Upper lobe of left lung (tissue), 6 donors: ENCODE data around the gene MGMT. TPM values are rescaled to one million over a fixed set of nuclear protein-coding genes. Genes with fewer than 3 reads are reported as not detected.
A peak's percentile ranks its signal among the peaks of the same experiment; 100 is the strongest.

Experiments used
- ATAC-seq, 2 donors: fragments of 200-7000 bp; cut with Tn5 transposase; one replicate each; pipeline ENCODE4 v1.9.1; 2022; ENCODE audit warnings: mild to moderate bottlenecking in 2 of 2, moderate library complexity in 2 of 2; ENCODE audit not compliant: low FRiP score in 2 of 2
- DNase-seq, 2 donors: peaks; one replicate each; pipeline ENCODE4 v3.0.0-alpha.2; 2019 to 2020
- H3K27ac ChIP-seq, 4 donors: fragments of 200-600 bp; sonication (generic); one replicate each; pipeline ENCODE4 v1.5.1; 2016 to 2019
- H3K27me3 ChIP-seq, 4 donors: fragments of 200-600 bp; sonication (generic); one replicate each; pipeline ENCODE4 v1.5.1; 2017 to 2019
- H3K36me3 ChIP-seq, 4 donors: fragments of 200-600 bp; sonication (generic); one replicate each; pipeline ENCODE4 v1.5.1; 2016 to 2019
- H3K4me1 ChIP-seq, 4 donors: fragments of 200-600 bp; sonication (generic); one replicate each; pipeline ENCODE4 v1.5.1; 2018 to 2019
- H3K4me3 ChIP-seq, 4 donors: fragments of 200-600 bp; sonication (generic); one replicate each; pipeline ENCODE4 v1.5.1; 2017 to 2019; ENCODE audit warnings: mild to moderate bottlenecking in 2 of 4, moderate library complexity in 1 of 4
- H3K9me3 ChIP-seq, 4 donors: fragments of 200-600 bp; sonication (generic); one replicate each; pipeline ENCODE4 v1.5.1; 2018 to 2019
- EP300 ChIP-seq, 4 donors: sonication (generic); formaldehyde crosslinking; IDR thresholded peaks; one replicate each; pipeline ENCODE4 v1.5.1; 2017; ENCODE audit warnings: antibody characterized with exemption in 4 of 4, control low read depth in 2 of 4
- POLR2A ChIP-seq, 4 donors: fragments of 450-650 bp; IDR thresholded peaks; one replicate each; pipeline ENCODE4 v1.5.1; 2016 to 2017; ENCODE audit warnings: antibody characterized with exemption in 4 of 4, mild to moderate bottlenecking in 2 of 4
- POLR2AphosphoS5 ChIP-seq, 2 donors: sonication (generic); formaldehyde crosslinking; IDR thresholded peaks; one replicate each; pipeline ENCODE4 v1.5.1; 2017; ENCODE audit warnings: antibody characterized with exemption in 2 of 2
- WGBS, 2 donors: methylation state at CpG; one replicate each; pipeline ENCODE4 v1.1.5; 2017 to 2018; 5-methylcytosine and 5-hydroxymethylcytosine counted together
- total RNA-seq, 6 donors: library from RNA; depleted of rRNA in 4 of 6; stranded (reverse); fragments of >200 nt in 4 of 6; gene quantifications; one replicate each; pipeline versions ENCODE4 v1.1.0 to v1.2.1, GENCODE V29; 2016 to 2021
- TF ChIP-seq, protein P1 (sequence below), 6 experiments: fragments of 450-650 bp in 4 of 6; fragments of 200-600 bp in 2 of 6; sonication (generic) in 2 of 6; IDR thresholded peaks; one replicate each; pipeline ENCODE4 v1.5.1; 2016 to 2019; ENCODE audit warnings: antibody characterized with exemption in 6 of 6
- donor health status: DM: no; HTN: no; CAD: no; lungs with moderate emphysema.
- donor health status: DM: no; HTN: yes; CAD: no; lungs with severe emphysema.

MGMT gene
- total RNA-seq, 6 donors from 2014 or later: 20.9 to 44.0 (median 29.6) TPM

DNA sequence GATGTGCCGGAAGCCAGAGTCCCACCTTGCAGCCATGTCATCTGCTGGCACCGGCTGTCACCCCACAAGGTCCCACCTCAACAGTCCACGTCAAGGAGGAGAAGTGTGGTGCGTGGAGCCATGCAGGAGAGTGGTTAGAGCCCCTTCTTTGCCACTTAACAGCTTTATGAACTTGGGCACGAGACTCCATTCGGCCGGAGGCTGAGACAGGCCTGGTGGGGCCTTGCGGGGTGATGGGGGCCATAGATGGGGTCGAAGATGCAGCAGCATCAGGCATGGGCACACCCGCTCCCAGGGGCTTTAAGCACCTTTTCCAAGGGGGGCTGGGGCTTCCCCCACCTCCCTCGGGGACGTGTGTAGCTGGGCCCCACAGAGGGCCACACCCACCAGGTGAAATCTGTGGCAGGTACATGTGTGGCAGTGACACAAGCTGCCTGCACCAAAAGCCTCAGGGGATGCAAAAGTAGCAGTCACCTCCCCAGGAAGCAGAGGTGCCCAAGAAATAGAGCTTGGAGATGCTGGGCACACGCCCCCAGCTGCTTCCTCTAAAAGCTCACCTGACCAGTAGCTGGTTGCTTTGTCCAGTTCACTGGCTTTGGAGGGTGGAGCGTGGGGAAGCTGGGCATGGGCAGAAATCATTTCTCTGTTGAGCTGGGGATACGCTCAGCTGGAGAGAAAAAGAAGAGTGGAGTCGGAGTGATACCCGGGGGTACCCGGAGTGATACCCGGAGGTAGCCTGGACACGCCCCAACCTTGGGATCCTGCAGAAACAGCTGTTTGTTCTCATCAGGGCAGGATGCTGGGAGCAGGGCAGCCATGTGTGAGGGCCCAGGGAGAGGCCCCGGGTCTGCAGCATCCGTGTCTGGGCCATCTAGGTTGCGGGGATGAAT, 297.2 kb downstream of the MGMT start:
- H3K36me3 ChIP-seq: peaks cover 0 to 18% (median 7%) of the 10 kb centered on the region in 4 donors
- H3K4me1 ChIP-seq: no peaks in the 10 kb centered on the region
- no peak overlapping the region for H3K27ac ChIP-seq
- DNase-seq (peak; percentile 9 to 47), ATAC-seq (no peak)
- TF ChIP-seq EP300 (IDR thresholded peaks at IDR 0.05) (no peak), POLR2AphosphoS5 (IDR thresholded peaks at IDR 0.05) (no peak), POLR2A (IDR thresholded peaks at IDR 0.05) (no peak)
- TF ChIP-seq, protein P1, sequence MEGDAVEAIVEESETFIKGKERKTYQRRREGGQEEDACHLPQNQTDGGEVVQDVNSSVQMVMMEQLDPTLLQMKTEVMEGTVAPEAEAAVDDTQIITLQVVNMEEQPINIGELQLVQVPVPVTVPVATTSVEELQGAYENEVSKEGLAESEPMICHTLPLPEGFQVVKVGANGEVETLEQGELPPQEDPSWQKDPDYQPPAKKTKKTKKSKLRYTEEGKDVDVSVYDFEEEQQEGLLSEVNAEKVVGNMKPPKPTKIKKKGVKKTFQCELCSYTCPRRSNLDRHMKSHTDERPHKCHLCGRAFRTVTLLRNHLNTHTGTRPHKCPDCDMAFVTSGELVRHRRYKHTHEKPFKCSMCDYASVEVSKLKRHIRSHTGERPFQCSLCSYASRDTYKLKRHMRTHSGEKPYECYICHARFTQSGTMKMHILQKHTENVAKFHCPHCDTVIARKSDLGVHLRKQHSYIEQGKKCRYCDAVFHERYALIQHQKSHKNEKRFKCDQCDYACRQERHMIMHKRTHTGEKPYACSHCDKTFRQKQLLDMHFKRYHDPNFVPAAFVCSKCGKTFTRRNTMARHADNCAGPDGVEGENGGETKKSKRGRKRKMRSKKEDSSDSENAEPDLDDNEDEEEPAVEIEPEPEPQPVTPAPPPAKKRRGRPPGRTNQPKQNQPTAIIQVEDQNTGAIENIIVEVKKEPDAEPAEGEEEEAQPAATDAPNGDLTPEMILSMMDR (IDR thresholded peaks at IDR 0.05): no peak
- H3K9me3 ChIP-seq: no peaks in the 10 kb centered on the region
- 91 to 94% methylated on average over 9 to 23 of the region's 23 CpGs for WGBS, 2 donors
- H3K4me3 ChIP-seq: no peak overlapping the region
- no peaks in the 10 kb centered on the region for H3K27me3 ChIP-seq

DNA sequence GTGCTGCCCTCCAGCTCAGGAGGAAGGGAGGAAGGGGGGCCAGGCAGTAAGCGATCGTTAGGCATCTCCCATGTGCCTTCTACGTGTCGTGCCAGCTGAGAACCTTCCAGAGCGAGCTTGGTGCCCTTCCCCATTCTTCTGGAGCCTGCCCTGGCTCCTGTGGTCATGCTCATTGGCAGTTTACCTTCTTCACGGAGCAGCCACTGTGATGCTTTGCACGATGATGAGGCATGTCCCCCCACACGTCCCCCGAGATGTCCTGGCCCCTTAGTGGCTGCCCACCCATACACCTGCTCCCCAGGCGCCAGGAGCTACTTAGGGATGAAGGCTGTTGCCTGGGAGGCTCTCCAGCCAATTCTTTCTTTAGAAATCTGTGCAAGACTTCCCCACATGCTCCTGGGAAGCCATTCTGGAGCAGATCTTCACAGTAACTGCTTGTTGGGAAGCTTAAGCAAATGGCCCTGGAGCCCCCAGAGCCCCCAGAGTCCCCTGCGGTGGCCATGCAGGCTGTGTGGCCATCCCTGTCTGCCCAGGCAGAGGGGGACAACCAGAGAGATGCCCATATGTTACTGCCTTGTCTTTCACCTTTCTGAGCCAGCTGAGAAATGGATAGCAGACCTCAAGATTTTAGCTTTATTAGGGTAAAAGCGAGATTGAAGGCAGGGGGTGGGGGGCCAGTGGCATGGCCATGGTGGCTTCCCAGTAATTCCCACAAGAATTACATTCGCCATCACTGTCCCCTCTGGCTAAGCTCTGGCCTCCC, 298.0 kb downstream of the MGMT start:
- WGBS, 2 donors: 97 to 100% methylated on average over 7 to 13 of the region's 13 CpGs
- no peaks in the 10 kb centered on the region for H3K4me1 ChIP-seq
- no peaks in the 10 kb centered on the region for H3K9me3 ChIP-seq
- no peak overlapping the region for H3K4me3 ChIP-seq
- TF ChIP-seq, protein P1 (IDR thresholded peaks at IDR 0.05): no peak
- TF ChIP-seq EP300 (IDR thresholded peaks at IDR 0.05): no peak
- no peak for TF ChIP-seq POLR2AphosphoS5 (IDR thresholded peaks at IDR 0.05)
- no peak for TF ChIP-seq POLR2A (IDR thresholded peaks at IDR 0.05)
- ATAC-seq (no peak), DNase-seq (peak; percentile 2 to 29)
- H3K27ac ChIP-seq: no peak overlapping the region
- no peaks in the 10 kb centered on the region for H3K27me3 ChIP-seq
- H3K36me3 ChIP-seq: peaks cover 0 to 13% (median 2%) of the 10 kb centered on the region in 4 donors

DNA sequence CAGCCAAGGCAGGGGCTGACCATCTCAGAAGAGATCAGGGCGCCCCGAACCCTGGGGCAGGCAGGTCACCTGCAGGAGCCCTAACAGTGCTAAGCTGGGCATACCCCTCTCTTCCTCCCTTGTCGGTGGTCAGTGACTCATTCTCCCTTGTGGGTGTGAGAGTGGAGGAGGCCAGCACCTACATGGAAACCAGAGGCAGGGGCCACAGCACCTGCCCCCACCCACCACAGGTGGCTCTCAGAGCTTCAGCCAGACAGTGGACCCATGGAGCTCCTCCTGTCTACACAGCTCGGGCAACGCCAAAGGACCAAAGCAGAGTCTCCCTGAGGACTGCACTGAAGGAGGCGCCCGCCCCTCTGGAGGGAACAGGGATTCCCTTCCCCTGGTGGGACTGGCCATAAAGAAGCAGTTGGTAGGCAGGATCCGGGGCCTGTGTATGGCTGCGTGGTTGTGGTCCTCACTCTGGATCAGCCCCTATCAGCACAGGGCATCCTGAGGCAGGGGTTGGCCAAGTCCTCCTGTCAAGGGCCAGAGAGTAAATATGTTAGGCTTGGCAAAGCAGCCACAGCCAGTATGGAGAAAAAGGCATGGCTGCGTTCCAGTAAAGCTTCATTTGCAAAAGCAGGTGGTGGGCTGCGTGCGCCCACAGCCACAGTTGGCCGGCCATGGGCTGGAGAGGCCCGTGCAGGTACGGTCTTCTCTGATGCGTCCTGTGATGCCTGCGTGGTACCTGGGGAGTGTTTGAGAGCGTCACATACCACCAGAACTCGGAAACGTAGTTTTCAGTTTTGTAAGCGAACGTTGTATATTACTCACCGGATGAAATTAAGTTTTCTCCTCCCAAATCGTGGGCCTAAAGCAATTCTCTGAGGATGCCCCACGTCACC, 298.9 kb downstream of the MGMT start:
- WGBS, 2 donors: 92 to 96% methylated on average over 23 to 25 of the region's 25 CpGs

More for the DNA sequence above, 298.9 kb downstream of the MGMT start:
- DNase-seq (peak; percentile 17 to 34), ATAC-seq (no peak)
- no peaks in the 10 kb centered on the region for H3K4me1 ChIP-seq
- peaks cover 0 to 9% (median 0%) of the 10 kb centered on the region in 4 donors for H3K36me3 ChIP-seq
- no peaks in the 10 kb centered on the region for H3K27me3 ChIP-seq
- no peaks in the 10 kb centered on the region for H3K9me3 ChIP-seq
- H3K4me3 ChIP-seq: no peak overlapping the region
- H3K27ac ChIP-seq: no peak overlapping the region
- TF ChIP-seq EP300 (IDR thresholded peaks at IDR 0.05): no peak
- TF ChIP-seq, protein P1 (IDR thresholded peaks at IDR 0.05): no peak
- TF ChIP-seq POLR2AphosphoS5 (IDR thresholded peaks at IDR 0.05): no peak
- TF ChIP-seq POLR2A (IDR thresholded peaks at IDR 0.05): no peak
